GM21423 (cell line): ENCODE data around the gene EXOSC7.
"Not testable (repeated sequence)": the region's sequence is repeated elsewhere in the genome, so short reads cannot be mapped to it uniquely, and the experiment has no call there.

ENCODE experiments used
- ATAC-seq: cut with Tn5 transposase; IDR thresholded peaks from one replicate; pipeline ENCODE4 v1.9.1; 2021; ENCODE audit warnings: mild to moderate bottlenecking, moderate library complexity; ENCODE audit not compliant: unreplicated experiment

Gene EXOSC7

DNA sequence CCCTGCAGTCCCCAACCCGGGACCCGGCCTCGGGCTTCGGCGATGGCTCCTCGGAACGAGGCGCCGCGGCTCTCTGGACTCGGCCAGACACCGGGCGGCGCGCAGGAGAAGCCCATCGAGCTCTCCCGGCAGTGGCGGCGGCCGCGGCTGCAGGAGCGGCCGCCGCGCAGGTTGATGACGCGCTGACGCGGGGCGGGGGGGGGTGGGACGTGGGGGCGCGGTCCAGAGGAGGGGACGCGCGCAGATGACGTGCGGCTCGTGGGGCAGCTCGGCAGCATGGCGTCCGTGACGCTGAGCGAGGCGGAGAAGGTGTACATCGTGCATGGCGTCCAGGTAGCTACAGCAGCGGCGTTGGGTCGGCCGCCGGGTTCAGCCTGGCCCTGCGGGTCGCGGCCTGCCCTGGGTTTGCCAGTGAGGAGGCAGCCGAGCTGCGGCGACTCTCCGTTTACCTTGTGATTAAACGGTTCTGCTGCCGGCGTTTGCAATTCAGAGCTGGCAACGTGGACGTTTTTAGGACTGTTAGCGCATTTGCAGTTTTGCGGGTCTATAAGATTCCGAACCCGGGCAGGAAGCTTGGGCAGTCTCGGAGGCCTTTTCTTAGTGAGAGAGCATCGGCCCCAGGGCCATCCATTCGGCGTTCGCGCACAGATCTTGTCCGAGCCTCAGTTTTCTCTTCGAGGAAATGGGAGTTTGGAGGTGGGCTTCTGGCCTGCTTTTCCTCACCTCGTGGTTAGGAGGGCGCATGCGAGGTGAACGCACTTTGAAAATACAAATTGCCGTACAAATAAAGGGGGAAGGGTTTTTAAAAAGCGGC, at the start of gene EXOSC7, which contains the start of gene ZDHHC3:
Gene EXOSC7 (plus strand): TSS at position 243 of the 814 bp plus-strand sequence. CDS start 34 bp downstream, at position 277.
Gene ZDHHC3 (minus strand): TSS at position 173 of the 814 bp plus-strand sequence. CDS start 16,738 bp downstream, outside the sequence.
- peak; percentile 74 for ATAC-seq

DNA sequence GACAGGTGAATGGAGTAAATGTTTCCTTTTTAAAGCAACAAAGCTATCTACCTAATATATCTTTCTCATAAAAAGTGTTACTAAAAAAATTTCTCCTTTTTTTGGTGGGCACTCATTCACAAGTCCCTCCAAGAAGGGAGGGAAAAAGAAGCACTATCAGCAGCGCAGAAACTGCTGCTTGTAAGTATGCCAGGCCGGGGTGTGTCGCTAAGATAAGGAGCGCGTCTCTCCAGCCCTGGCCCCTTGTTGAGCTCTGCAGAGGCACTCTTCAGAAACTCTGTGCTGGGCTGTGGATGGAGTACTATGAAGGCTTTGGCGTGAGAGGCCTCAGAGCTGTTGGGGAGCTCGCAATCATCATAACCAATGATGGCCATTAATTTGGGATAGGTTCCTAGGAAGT, 49.1 kb upstream of the EXOSC7 start:
- no peak for ATAC-seq

DNA sequence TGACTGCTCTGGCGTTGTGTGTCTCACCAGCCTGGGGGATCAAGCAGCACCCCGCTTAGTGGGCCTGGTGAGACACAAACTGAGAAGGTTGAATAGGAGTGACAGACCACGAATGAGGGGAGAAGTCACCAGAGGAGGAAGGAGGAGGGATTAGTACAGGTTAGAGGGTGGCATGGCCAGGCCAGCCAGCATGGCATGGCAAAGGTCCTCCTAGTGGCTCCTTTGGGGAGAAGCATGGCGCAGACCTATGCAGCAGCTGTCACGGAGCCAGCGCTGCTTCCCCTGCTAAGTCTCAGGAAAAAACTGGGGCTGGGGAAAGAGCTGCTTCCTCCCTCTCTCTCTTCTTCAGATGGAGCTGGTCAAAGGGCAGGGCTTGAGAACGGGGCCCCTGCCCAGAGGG, 48.7 kb upstream of the EXOSC7 start:
- no peak for ATAC-seq

DNA sequence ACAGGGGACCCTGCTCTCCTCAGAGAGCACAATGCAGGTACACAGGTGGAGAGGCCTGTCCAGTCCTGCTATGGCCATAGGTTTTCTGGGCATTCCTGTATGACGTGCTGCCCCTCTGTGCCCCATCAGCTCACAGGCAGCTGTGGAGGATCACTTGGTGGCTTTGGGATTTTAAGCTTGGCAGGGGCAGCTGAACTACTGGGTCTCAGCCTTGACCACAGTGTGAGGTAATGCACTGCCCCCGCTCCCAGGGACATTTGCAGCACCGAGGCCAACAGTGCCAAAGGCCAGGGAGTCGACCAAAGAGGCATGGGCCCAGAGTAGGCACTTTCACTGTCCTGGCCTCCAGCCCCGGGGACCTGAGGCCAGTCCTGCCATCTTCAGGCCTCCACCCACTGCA, 46.3 kb upstream of the EXOSC7 start:
- no peak for ATAC-seq

DNA sequence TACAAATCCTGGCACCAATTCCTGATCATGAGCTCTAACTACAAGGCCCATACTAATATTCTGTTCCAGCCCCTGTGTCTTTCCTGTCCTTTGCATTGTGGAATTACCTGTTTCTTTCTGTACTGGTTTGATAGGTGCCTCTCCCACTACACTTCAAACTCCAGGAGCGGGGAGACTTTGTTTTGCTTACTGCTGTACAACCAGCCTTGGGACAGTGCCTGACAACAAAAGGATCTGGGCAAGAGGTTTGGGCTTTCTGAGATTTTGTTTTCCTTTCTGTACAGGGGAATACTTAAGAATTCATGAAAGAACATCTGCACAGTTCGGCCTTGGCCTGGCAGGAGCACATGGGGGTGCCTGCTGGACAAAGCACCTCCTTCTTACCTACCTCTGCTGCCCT, 45.1 kb upstream of the EXOSC7 start:
- no peak for ATAC-seq

DNA sequence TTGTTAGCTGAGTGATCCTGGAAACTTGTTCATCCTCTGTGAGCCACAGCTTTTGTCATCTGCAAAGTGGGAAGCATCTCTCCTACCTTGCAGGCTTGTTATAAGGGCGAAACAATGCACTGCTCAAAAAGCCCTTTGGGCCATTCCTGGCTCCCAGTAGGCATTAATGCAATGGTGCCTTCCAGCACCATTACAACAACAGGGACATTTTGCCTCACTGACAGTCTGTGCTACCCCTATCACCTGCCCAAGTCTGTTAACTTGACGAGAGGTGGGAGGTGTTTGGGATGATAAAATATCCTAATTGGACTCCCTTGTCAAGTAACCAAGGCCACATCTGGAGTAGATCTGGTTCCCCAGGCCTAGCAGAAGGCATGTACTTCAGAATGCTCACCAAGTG, 44.3 kb upstream of the EXOSC7 start:
- ATAC-seq = no peak

DNA sequence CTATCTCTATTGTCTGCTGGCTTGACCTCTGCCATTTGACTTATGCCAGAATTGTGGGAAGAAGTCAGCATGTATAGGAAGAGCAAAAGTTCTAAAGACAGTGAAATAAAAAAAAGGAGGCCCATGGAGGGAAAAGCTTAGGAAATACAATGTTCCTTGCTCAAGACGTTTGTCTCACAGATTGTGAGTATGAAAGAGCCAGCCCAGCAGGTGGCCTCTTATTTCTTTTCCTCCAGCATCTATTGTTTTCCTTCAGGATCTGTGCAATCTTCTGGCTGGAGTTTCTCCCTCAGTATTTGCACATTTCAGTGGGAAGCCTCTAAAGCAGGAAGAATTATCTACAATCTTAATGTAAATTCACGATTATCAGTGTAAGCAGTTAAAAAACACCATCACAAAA, 43.8 kb upstream of the EXOSC7 start:
- no peak for ATAC-seq

DNA sequence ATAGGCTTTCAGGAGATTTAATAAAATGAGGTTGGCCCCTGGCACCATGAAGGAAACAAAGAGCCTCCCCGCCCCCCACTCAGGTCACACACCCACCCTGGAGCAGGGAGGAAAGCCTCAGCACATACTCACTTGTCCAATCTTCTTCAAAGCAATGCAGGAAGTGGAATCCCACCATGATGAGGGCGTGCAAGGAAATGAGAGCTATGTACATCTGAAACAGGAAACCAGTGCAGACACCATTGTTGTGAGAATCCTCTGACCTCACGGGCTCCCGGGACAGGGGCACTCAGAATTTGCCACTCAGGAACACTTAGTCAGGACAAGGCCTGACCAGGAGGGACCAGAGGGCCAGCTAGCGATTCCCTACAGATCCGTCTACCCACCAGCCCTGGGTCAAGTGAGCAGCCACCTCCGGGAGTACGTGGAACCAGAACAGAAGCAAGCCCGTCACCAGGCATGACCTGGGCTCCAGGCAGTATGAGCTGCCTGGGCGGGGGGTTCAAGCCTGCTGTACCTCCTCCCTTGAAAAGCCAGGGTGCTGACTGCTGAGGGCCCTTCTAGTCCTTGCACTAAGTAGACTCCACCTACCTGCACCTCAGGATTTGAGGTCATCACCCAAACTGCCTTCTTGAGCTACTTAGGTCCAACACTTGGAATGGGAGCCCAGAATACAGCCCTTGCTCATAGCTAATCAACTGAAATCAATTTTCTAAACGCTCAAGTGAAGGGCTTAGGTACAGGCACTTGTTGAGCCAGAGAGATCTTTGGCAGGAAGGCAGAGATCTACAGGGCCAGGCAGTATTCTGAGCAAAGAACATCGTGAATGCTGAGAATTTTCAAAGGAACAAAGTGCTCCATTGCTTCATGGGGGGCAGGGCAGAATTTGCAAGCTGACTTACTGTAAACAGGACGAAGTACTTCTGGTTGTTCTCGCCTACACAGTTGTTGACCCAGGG, 42.8 kb upstream of the EXOSC7 start:
- no peak for ATAC-seq

DNA sequence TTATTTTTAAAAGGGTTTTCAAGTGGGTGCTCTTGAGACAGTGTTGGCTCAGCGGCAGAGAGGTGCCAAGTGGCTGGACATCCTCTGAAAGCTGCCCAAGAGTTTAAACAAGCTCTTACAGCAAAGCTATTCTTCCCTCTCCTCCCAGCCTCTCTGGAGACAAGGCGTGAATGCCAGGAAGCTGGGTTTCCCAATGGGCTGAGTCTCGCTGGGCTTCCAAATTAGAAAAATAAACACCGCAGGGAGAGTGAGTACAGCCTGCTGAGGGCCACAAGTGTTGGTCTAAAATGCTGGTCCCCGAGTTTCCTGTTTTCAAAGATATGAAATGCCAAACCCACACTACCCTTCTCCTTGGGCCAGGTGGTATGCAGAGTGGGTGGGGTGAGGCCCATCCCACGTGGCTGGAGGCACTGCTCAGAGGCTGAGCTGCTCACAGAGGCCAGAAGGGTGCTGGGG, 36.4 kb upstream of the EXOSC7 start:
- ATAC-seq = no peak

DNA sequence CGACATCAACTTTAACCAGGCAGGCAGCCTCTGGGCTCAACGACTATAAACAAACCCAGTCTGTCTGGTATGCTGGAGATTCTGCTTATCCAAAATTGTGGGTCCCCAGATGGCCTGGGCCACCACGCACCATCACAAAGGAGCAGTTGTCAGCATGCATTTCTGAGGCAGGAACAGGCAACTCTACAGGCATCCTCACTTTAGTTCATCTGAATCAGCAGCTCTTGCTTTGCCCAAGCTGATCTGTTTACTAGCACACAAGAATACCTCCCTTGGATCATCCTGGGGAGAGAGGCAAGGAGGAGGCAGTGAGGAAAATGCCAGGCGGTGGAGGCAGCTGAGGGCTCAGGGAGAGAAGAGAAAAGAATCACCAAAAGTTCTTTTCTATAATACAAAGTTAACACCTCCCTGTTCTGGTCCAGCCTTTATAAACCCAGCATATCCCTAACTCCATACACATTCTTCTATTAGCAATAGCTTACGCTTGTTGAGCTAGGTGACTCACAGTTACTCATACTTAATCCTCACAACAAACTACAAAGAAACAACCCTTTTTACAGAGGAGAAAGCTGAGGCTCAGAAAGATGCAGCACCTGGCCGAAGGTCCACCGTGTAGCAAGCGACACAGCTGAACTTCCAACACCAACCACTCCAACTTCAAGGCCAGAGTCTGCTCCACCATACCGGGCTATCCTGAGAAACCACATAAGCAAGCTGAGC, 33.7 kb upstream of the EXOSC7 start:
- no peak for ATAC-seq

DNA sequence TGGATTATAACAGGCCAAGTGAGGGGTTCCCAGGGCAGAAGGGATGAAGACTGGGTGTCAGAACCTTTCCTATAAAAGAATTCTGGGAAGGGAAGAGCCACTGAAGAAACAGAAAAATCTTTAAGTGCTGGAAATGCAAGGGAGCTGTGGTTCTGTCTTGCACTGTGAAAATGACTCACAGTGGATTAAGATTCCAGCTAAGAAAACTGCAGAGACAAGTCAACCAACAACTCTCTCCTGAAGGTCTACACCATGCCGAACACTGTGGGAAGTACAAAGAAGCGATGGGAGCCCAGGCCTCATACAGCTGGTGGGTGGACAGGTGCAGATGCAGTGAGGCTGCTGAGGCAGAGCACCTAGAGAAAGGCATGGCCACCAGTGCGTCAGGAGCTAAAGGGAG, 27.8 kb upstream of the EXOSC7 start:
- ATAC-seq = no peak

DNA sequence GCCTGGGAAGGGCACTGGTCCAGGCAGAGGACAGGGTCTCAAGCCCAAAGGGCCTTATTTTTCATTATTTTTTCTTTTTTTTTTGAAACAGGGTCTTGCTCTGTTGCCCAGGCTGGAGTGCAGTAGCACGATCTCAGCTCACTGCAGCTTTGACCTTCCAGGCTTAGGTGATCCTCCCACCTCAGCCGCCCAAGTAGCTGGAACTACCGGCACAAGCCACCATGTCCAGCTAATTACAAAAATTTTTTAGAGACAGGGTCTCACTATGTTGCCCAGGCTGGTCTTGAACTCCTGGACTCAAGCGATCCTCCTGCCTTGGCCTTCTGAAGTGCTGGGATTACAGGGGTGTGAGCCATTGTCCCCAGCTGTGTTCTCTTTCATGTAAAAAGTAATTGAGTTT, 26.3 kb upstream of the EXOSC7 start:
- ATAC-seq = not testable (repeated sequence)

DNA sequence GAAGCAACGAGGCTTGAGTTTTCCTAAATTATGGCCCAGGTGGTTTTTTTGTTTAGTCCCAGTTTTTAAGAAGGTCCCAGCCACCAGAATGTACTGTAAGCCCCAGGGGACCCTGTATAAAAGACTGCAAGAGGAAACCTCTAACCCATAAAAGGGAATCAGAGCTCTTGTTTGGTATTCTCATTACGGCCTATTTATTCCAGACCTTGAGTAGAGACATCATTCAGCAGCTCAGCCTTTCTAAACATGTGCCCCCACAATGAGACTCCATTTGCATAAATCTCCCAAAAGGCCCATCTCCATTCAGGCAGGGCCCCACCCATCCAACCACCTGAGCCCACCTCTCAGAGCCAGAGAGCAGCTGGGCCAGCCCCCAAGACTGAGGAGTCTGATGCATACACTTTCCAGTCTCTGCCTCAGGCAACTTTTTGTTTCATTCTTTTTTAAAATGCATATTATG, 25.7 kb upstream of the EXOSC7 start:
- no peak for ATAC-seq

DNA sequence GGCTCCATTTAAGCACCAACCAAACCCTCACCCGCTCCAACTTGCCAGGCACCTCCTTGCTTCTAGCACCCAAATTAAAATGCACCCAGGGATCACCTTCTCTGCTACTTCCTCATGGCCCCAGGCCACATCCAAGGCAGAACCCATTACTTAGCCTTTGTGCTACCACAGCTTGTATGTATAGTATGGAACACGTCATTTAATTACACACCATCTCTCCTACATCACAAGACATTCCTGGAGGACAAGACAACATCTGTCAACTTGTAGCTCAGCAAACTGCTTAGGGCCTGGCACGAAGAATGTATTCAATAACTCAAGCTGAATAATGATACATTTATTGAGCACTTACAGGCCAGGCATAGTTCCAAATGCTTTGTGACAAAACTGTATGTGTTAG, 23.4 kb upstream of the EXOSC7 start:
- ATAC-seq = no peak

DNA sequence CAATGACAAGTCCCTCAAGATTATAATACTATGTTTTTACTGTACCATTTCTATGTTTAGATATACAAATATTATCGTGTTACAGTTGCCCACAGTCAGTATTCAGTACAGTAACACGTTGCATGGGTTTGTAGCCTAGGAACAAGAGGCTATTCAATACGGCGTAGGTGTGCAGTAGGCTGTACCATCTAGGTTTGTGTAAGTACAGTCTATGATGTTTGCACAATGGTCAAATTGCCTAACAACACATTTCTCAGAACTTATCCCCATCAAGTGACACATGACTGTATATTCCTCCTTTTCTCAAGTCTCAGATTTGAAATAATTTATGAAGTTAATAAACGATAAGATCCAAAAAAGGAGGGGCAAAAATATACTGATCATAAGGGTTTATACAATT, 21.7 kb upstream of the EXOSC7 start:
- ATAC-seq = no peak

DNA sequence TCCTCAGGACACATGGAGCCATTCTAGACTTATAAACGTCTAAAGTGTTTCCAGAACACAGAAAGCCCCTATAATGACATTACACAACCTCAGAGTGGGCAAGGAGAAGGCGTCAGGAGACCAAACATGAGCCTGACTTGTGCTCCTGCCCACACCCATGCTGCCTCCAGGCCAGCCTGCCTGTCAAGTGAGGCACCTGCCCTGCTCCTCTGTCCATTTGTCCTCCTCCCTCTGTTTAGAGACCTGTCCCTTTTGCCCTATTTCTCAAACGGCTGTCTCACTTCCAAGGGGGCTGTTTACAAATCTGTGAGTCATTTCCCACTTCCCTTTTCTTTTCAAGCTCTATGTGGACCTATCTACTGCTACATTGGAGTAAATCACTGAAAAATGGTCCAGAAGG, 21.1 kb upstream of the EXOSC7 start:
- peak; percentile 61 for ATAC-seq

DNA sequence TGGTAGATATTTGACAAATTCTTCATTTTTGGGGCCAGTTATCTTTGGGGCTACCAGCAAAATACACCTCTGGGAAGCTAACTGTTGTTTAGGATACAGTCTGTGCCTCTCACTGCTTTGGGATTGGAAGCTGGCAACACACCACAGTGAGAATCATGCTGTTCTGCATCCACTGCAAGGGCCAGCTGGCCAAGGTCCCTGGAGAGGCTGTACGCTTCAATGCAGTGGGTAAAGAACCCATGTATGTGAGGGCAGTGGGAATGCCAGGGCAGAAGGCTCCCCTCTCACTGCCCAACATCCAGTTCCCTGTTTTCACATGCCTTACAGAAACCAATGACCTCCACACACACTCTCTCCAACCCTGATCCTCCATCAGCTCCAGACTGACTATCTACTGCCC, 20.1 kb upstream of the EXOSC7 start:
- ATAC-seq = no peak

DNA sequence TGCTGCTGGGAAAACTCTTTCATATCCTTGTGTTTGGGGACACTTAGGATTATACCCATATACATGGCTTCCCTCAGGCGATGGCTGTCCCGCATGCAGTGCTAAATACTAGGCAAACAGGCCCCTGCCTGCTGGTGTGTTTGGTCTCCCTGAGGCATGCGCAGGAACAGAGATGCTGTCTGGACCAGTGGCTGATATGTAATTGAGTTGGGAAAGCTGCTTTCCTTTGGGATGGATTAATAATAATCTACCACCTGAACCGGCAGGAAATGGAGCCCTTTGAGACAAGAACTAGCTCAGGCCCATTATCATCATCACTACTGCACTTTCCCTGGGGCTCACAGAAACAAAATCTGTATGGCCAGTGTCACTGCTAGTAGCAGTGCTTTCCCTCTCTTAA, 18.1 kb upstream of the EXOSC7 start:
- ATAC-seq = no peak

DNA sequence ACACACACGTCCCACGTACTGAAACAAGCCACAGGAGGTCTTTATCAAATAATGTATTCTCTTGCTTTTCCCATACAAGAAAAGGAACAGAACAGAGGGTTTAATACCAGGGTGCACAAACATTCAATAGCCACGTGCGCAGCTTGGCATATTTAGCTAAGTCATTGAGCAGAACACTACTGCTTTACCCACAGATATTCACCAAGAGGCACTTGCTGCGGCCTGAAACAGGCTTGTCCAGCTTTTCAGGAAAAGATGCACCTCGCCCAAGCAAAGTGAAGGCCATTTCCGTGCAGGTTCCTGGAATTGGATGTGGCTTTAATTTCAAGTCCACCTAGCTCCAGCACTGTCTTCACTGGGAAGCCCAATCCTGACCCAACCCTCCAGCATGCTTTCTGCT, 17.7 kb upstream of the EXOSC7 start:
- ATAC-seq = no peak

DNA sequence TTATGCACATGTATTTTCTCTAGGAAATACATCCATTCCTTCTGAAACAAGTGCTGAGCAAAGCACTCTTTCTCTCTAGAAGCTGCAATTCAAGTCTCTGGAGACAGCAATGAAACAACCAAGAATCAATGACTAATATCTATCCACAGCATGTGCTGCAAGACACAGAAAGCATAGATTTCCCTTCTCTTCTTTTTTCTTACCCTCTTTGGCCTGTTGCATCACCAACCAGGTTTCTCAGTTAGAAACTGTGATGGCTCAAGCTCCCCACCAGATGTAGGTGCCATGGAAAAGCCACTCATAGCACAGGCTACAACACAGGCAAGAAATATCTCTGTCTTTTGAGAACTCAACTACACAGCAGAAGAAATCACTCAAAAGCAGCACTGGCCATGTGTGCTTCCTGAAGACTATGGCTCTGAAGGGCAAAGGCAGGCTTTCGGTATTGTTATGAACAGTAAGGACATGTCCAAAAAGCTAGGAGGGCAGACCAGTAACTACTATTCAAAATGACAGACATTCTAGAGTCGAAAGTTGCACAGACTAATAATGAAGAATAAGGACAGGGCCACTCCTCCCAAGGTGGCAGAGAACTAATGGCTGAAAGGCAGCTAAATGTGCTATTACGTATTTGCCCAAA, 15.5 kb upstream of the EXOSC7 start:
- ATAC-seq = no peak
